Esophagus muscularis mucosa (tissue), 4 donors: ENCODE measurements around the gene CARMIL1. TPM values are rescaled to one million over a fixed set of nuclear protein-coding genes. Genes with fewer than 3 reads are reported as not detected.

Experiments used
- DNase-seq: peaks from one replicate; pipeline ENCODE4 v3.0.0-alpha.2; 2017; ENCODE audit errors: extremely low spot score
- H3K27ac ChIP-seq, 4 donors: fragments of 200-600 bp; sonication (generic); replicated peaks in 1 of 4; 1 replicate in 3 of 4; 2 replicates in 1 of 4; pipeline ENCODE4 v1.5.1; 2016 to 2019; ENCODE audit warnings: mild to moderate bottlenecking in 1 of 4
- H3K27me3 ChIP-seq, 4 donors: fragments of 200-600 bp; sonication (generic); one replicate each; pipeline versions ENCODE4 v1.5.1 to v1.6.0; 2016 to 2019
- H3K36me3 ChIP-seq, 4 donors: fragments of 200-600 bp; sonication (generic); one replicate each; pipeline ENCODE4 v1.5.1; 2016 to 2019
- H3K4me1 ChIP-seq, 4 donors: fragments of 200-600 bp; sonication (generic); one replicate each; pipeline ENCODE4 v1.5.1; 2016 to 2019
- H3K4me3 ChIP-seq, 4 donors: fragments of 200-600 bp; sonication (generic); 1 replicate in 2 of 4; 2 replicates in 2 of 4; pipeline ENCODE4 v1.5.1; 2016 to 2019; ENCODE audit warnings: mild to moderate bottlenecking in 4 of 4, moderate library complexity in 1 of 4
- H3K9me3 ChIP-seq, 4 donors: fragments of 200-600 bp; sonication (generic); 1 replicate in 3 of 4; 2 replicates in 1 of 4; pipeline ENCODE4 v1.5.1; 2016 to 2019
- EP300 ChIP-seq: sonication (generic); formaldehyde crosslinking; IDR thresholded peaks from one replicate; pipeline ENCODE4 v1.6.1; 2017; ENCODE audit warnings: antibody characterized with exemption
- POLR2A ChIP-seq: fragments of 450-650 bp; IDR thresholded peaks from one replicate; pipeline ENCODE4 v1.6.1; 2017; ENCODE audit warnings: antibody characterized with exemption, moderate library complexity, mild to moderate bottlenecking, low read depth
- POLR2AphosphoS5 ChIP-seq, 2 donors: sonication (generic); formaldehyde crosslinking; IDR thresholded peaks; one replicate each; pipeline ENCODE4 v1.6.1; 2017; ENCODE audit warnings: antibody characterized with exemption in 2 of 2
- WGBS: methylation state at CpG from one replicate; pipeline ENCODE4 v1.1.5; 2018; 5-methylcytosine and 5-hydroxymethylcytosine counted together
- intact Hi-C: fragments of 100-400 bp; cut with DNase I; formaldehyde crosslinking; loops from one replicate; pipeline ENCODE4 v1.15.1; 2023
- total RNA-seq, 4 donors: library from RNA; depleted of rRNA; stranded (reverse); fragments of >200 nt; gene quantifications; one replicate each; pipeline versions ENCODE4 v1.1.0 to v1.2.1, GENCODE V29; 2016
- TF ChIP-seq, protein P1 (sequence below), 3 experiments: fragments of 200-600 bp in 2 of 3; fragments of 450-650 bp in 1 of 3; sonication (generic) in 2 of 3; IDR thresholded peaks; one replicate each; pipeline ENCODE4 v1.5.1; 2017 to 2019; ENCODE audit warnings: antibody characterized with exemption in 3 of 3, mild to moderate bottlenecking in 2 of 3, moderate library complexity in 1 of 3

CARMIL1 gene
- total RNA-seq, 4 donors from 2014 or later: 10.0 to 12.1 (median 11.1) TPM

DNA sequence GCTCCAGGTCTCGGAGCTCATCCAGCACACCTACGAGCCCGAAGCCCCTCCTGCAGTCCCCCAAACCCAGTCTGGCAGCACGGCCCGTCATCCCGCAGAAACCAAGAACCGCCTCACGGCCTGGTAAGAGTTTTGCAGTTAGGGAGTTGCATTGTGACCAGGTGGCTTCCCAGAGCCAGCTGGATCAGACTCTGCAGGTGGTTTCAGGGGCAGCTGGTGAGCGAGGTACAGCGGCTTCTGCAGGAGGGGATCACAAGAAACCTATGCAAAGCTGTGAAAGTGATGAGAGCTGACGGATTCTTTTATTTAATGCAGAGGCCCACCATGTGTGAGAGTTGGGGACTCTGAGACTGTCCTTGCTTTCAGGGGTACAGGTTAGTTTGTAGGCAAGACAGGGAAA, 327.0 kb downstream of the CARMIL1 start:
- H3K27ac ChIP-seq: no peak overlapping the region
- no peak overlapping the region for H3K4me3 ChIP-seq
- no peaks in the 10 kb centered on the region for H3K4me1 ChIP-seq
- no peak for TF ChIP-seq POLR2AphosphoS5 (IDR thresholded peaks at IDR 0.05)
- no peak for TF ChIP-seq EP300
- DNase-seq: no peak
- intact Hi-C loops: no loop called here
- no peaks in the 10 kb centered on the region for H3K9me3 ChIP-seq
- 87% methylated on average over 11 of the region's 11 CpGs for WGBS
- H3K27me3 ChIP-seq: no peaks in the 10 kb centered on the region
- H3K36me3 ChIP-seq: peaks cover 0 to 5% (median 0%) of the 10 kb centered on the region in 4 donors

DNA sequence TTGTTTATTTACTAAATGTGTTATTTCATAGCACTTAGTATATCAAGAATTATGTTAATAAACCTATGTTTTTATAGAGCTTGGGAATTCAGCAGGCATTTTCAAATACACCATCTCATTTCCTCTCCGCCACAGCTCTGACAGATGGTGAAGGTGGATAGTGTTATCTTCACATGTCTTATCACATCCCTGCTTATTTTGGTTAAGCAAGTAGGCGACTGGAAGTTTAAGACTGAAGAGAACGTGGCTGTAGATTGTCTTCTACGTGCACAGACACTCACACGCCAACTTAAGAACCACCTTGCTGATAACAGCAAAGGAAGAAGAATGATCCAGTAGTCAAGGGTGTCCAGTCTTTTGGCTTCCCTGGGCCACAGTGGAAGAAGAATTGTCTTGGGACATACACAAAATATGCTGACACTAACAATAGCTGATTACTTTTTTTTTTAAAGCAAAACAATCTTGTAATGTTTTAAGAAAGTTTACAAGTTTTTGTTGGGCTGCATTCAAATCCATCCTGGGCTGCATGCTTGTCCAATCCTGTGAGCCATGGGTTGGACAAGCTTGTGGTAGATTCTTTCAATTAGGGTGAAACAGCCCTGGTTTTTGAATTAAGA, 329.5 kb downstream of the CARMIL1 start:
- no peak for DNase-seq
- no peak for TF ChIP-seq POLR2A
- TF ChIP-seq, protein P1, sequence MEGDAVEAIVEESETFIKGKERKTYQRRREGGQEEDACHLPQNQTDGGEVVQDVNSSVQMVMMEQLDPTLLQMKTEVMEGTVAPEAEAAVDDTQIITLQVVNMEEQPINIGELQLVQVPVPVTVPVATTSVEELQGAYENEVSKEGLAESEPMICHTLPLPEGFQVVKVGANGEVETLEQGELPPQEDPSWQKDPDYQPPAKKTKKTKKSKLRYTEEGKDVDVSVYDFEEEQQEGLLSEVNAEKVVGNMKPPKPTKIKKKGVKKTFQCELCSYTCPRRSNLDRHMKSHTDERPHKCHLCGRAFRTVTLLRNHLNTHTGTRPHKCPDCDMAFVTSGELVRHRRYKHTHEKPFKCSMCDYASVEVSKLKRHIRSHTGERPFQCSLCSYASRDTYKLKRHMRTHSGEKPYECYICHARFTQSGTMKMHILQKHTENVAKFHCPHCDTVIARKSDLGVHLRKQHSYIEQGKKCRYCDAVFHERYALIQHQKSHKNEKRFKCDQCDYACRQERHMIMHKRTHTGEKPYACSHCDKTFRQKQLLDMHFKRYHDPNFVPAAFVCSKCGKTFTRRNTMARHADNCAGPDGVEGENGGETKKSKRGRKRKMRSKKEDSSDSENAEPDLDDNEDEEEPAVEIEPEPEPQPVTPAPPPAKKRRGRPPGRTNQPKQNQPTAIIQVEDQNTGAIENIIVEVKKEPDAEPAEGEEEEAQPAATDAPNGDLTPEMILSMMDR (IDR thresholded peaks at IDR 0.05): no peak
- TF ChIP-seq EP300: no peak
- TF ChIP-seq POLR2AphosphoS5 (IDR thresholded peaks at IDR 0.05): no peak
- peaks cover 0 to 7% (median 0%) of the 10 kb centered on the region in 4 donors for H3K36me3 ChIP-seq
- no peaks in the 10 kb centered on the region for H3K4me1 ChIP-seq
- no peaks in the 10 kb centered on the region for H3K27me3 ChIP-seq
- H3K4me3 ChIP-seq: no peak overlapping the region
- WGBS: 81% methylated on average over 5 of the region's 5 CpGs
- intact Hi-C loops: no loop called here
- H3K9me3 ChIP-seq: no peaks in the 10 kb centered on the region
- no peak overlapping the region for H3K27ac ChIP-seq

DNA sequence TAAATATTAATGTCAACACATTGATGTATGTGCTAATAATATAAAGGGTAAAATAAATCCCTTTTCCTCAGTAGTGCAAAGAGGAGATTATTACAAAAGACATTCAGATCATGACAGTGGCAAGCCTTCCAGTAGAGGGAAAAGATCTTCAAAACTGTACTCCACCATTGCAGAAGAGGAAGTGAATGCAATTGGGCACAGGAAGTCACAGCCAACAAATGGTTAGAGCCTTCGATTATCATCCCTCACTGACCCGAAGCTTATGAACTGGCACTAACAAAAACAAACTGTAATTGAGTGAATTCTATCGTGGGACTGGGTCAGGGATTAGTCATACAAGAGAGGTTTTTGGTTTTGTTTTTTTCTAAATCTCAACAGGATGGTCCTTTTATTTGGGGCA, 333.5 kb downstream of the CARMIL1 start:
- 57% methylated on average over 3 of the region's 3 CpGs for WGBS
- H3K36me3 ChIP-seq: peaks cover 0 to 7% (median 0%) of the 10 kb centered on the region in 4 donors

DNA sequence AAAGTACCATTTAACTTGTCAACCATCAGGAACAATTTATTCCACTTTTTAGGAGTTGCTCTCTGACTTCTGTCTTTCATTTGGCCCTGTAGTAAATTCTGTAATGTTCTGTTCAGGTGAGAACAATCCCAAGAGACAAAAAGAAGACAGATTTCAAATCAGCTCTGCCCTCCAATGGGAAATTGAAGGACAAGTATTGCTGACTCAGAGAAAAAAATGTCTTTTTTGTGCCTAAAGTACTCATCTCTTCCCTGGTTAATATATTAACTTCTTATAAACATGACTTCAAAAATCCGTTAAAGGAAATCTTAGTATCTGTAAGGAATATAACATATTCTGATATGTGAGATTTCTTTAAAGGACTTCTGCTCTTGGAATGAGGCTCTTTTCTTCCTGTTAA, 334.2 kb downstream of the CARMIL1 start:
- no peak for TF ChIP-seq EP300
- no peak for TF ChIP-seq POLR2AphosphoS5 (IDR thresholded peaks at IDR 0.05)
- TF ChIP-seq, protein P1 (IDR thresholded peaks at IDR 0.05): no peak
- no peak for TF ChIP-seq POLR2A
- Histone ChIP-seq H3K27me3 (no peaks in the 10 kb centered on the region), H3K36me3 (peaks cover 0 to 7% (median 0%) of the 10 kb centered on the region in 4 donors), H3K9me3 (no peaks in the 10 kb centered on the region), H3K27ac (no peak overlapping the region), H3K4me3 (no peak overlapping the region), H3K4me1 (no peaks in the 10 kb centered on the region)
- intact Hi-C loops: no loop called here
- WGBS: 66% methylated on average over 1 of the region's 1 CpG
- DNase-seq: no peak

More for the DNA sequence above, 333.5 kb downstream of the CARMIL1 start:
- Histone ChIP-seq H3K27ac (no peak overlapping the region), H3K9me3 (no peaks in the 10 kb centered on the region), H3K4me1 (no peaks in the 10 kb centered on the region), H3K27me3 (no peaks in the 10 kb centered on the region), H3K4me3 (no peak overlapping the region)
- no peak for DNase-seq
- TF ChIP-seq POLR2AphosphoS5 (IDR thresholded peaks at IDR 0.05) (no peak), EP300 (no peak), POLR2A (no peak)
- TF ChIP-seq, protein P1 (IDR thresholded peaks at IDR 0.05): no peak
- intact Hi-C loops: no loop called here

DNA sequence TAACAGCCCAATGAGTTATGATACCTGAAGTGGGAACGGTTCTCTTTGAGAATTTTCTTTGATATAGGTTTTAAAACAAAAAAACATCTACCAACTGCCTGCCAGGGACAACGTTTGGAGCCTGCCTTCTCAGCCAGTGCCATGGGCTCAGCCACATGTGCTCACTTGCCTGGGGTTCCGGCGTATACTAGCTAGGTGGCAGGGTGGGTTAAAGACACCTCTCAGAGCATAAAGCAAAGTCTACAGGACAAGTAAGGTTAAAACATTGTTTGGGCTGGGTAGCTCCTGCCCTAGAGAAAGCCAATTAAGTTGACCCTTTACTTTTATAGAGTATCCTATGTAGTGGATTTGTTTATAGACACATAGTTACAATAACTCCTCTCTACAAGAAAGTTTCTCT, 334.9 kb downstream of the CARMIL1 start:
- DNase-seq: peak; percentile 45
- no peaks in the 10 kb centered on the region for H3K9me3 ChIP-seq

DNA sequence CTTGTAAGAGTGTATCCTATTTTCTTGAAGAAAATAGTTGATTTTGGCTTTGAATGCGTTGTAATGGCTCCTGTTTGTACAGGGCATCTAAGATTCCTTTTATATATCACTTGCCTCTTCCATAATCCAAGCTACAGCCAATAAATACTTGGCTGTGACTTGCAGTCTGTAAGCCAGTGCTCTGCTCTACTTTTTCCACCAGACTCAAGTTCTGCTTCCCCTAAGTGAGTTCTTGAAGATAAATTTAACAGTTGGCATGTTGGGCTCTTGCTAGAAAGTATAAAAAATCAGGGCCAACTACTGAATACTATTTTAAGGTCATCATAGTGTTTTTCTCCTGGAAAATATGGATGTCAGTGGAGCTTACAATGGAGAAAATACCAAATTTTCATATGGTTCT, 336.3 kb downstream of the CARMIL1 start:
- Histone ChIP-seq H3K36me3 (peaks cover 0 to 4% (median 0%) of the 10 kb centered on the region in 4 donors), H3K27ac (no peak overlapping the region), H3K27me3 (no peaks in the 10 kb centered on the region), H3K4me1 (no peaks in the 10 kb centered on the region), H3K4me3 (no peak overlapping the region), H3K9me3 (no peaks in the 10 kb centered on the region)
- TF ChIP-seq POLR2AphosphoS5 (IDR thresholded peaks at IDR 0.05) (no peak), EP300 (no peak), POLR2A (no peak)
- TF ChIP-seq, protein P1 (IDR thresholded peaks at IDR 0.05): no peak
- DNase-seq: no peak
- intact Hi-C loops: no loop called here
- WGBS: 96% methylated on average over 1 of the region's 1 CpG

More for the DNA sequence above, 334.9 kb downstream of the CARMIL1 start:
- TF ChIP-seq POLR2AphosphoS5 (IDR thresholded peaks at IDR 0.05): no peak
- Histone ChIP-seq H3K36me3 (peaks cover 0 to 7% (median 0%) of the 10 kb centered on the region in 4 donors), H3K4me3 (no peak overlapping the region), H3K27me3 (no peaks in the 10 kb centered on the region), H3K27ac (no peak overlapping the region), H3K4me1 (no peaks in the 10 kb centered on the region)
- intact Hi-C loops: no loop called here
- 81% methylated on average over 4 of the region's 4 CpGs for WGBS
